Osteocyte (in vitro differentiated cells): ENCODE measurements around the gene PRR12. TPM values are rescaled to one million over a fixed set of nuclear protein-coding genes. Genes with fewer than 3 reads are reported as not detected.

ENCODE experiments used
- DNase-seq: peaks from one replicate; pipeline ENCODE4 v3.0.0; 2021; ENCODE audit warnings: mixed read lengths; ENCODE audit not compliant: unreplicated experiment; ENCODE audit errors: extremely low spot score
- H3K27ac Mint-ChIP-seq: one replicate; pipeline ENCODE4 v1.8.0; 2021; ENCODE audit warnings: mild to moderate bottlenecking, mixed read lengths; ENCODE audit not compliant: unreplicated experiment
- H3K27me3 Mint-ChIP-seq: one replicate; pipeline ENCODE4 v1.8.0; 2021; ENCODE audit warnings: mixed read lengths; ENCODE audit not compliant: unreplicated experiment
- H3K36me3 Mint-ChIP-seq: one replicate; pipeline ENCODE4 v1.8.0; 2021; ENCODE audit warnings: mixed read lengths; ENCODE audit not compliant: unreplicated experiment
- H3K4me1 Mint-ChIP-seq: one replicate; pipeline ENCODE4 v1.8.0; 2021; ENCODE audit warnings: mixed read lengths; ENCODE audit not compliant: unreplicated experiment
- H3K4me3 Mint-ChIP-seq: one replicate; pipeline ENCODE4 v1.8.0; 2021; ENCODE audit warnings: mild to moderate bottlenecking, moderate library complexity, mixed read lengths; ENCODE audit not compliant: unreplicated experiment
- H3K9me3 Mint-ChIP-seq: one replicate; pipeline ENCODE4 v1.8.0; 2021; ENCODE audit warnings: mixed read lengths; ENCODE audit not compliant: unreplicated experiment
- total RNA-seq: library from RNA; stranded (reverse); gene quantifications from 2 replicates; pipeline ENCODE4 v1.2.1, GENCODE V29; 2021
- TF ChIP-seq, protein P1 (sequence below): fragments of 200-600 bp; sonication (generic); IDR thresholded peaks from 2 replicates; pipeline ENCODE4 v1.5.0; 2021; ENCODE audit warnings: antibody characterized with exemption, mild to moderate bottlenecking, moderate library complexity

The PRR12 gene
- total RNA-seq, 1 donor from 2014 or later, result 31.6 TPM

DNA sequence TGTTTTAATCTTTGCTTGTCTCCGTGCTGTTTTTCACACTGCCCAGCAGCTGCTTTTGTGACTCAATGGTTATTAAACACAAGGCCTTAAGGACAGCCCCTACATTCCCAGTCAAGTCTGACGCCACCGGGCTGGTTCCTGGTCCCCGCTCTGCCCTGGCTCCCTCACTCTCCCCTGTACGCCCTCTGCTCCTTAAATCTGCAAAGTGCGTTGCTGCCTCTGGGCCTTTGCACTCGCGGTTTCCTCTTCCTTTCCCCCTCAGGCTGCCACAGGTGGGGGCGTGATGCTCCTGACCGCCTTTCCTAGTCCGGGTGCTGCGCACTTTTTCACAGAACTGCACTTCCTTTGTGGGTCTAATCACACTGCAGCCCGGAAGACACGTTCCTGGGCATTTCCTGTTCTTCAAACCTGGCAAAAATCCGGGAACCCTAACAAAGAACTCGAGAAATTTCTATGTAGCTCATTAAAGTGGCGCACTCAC is 36.2 kb upstream of the PRR12 start:
- Mint-ChIP-seq H3K9me3 (no peaks in the 10 kb centered on the region), H3K36me3 (peaks cover 26% of the 10 kb centered on the region), H3K4me1 (peaks cover 2% of the 10 kb centered on the region), H3K27me3 (no peaks in the 10 kb centered on the region), H3K4me3 (no peak overlapping the region), H3K27ac (no peak overlapping the region)
- no peak for DNase-seq
- TF ChIP-seq, protein P1, sequence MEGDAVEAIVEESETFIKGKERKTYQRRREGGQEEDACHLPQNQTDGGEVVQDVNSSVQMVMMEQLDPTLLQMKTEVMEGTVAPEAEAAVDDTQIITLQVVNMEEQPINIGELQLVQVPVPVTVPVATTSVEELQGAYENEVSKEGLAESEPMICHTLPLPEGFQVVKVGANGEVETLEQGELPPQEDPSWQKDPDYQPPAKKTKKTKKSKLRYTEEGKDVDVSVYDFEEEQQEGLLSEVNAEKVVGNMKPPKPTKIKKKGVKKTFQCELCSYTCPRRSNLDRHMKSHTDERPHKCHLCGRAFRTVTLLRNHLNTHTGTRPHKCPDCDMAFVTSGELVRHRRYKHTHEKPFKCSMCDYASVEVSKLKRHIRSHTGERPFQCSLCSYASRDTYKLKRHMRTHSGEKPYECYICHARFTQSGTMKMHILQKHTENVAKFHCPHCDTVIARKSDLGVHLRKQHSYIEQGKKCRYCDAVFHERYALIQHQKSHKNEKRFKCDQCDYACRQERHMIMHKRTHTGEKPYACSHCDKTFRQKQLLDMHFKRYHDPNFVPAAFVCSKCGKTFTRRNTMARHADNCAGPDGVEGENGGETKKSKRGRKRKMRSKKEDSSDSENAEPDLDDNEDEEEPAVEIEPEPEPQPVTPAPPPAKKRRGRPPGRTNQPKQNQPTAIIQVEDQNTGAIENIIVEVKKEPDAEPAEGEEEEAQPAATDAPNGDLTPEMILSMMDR, result no peak

DNA sequence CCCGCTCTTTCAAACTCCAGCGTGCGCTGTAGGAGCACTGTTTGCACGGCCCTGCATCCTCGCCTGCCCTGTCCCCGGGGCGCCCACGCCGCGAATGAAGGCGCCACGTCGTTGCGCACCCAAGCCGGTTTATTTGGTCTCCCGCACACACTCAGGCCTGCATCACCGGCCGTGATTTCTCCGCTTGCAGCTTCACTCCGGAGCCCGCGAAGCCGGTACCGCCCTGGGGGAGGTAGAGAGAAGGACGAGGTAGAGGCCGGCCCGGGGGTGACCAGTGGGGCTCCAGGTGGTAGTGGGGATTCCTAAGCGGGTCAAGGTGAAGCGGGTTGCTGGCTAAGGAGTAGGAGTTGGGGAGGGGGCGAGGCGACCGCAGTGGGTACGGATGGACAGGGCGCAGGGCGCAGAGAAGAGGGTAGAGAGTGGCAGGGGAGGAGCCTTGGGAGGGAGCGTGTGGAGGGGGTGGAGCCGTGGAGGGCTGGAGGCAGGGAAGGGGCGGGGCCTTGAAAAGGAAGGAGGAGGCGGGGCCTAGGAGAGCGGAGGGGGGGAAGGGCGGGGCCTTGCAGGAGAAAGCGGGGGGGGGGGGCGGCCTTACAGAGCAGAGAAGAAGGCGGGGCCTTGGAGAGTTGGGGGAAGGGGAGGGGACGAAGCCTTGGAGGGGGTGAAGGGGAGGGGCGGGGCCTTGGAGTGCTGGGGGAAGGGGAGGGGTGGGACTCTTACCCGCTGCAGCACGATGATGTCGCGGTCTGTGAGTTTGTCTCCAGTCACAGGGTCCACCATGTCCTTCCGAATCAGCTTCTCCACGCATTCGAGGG is 35.2 kb upstream of the PRR12 start:
- Mint-ChIP-seq H3K4me3 (no peak overlapping the region), H3K9me3 (no peaks in the 10 kb centered on the region), H3K27ac (no peak overlapping the region), H3K27me3 (no peaks in the 10 kb centered on the region), H3K36me3 (peaks cover 27% of the 10 kb centered on the region), H3K4me1 (peaks cover 2% of the 10 kb centered on the region)
- no peak for DNase-seq
- TF ChIP-seq, protein P1, result no peak

DNA sequence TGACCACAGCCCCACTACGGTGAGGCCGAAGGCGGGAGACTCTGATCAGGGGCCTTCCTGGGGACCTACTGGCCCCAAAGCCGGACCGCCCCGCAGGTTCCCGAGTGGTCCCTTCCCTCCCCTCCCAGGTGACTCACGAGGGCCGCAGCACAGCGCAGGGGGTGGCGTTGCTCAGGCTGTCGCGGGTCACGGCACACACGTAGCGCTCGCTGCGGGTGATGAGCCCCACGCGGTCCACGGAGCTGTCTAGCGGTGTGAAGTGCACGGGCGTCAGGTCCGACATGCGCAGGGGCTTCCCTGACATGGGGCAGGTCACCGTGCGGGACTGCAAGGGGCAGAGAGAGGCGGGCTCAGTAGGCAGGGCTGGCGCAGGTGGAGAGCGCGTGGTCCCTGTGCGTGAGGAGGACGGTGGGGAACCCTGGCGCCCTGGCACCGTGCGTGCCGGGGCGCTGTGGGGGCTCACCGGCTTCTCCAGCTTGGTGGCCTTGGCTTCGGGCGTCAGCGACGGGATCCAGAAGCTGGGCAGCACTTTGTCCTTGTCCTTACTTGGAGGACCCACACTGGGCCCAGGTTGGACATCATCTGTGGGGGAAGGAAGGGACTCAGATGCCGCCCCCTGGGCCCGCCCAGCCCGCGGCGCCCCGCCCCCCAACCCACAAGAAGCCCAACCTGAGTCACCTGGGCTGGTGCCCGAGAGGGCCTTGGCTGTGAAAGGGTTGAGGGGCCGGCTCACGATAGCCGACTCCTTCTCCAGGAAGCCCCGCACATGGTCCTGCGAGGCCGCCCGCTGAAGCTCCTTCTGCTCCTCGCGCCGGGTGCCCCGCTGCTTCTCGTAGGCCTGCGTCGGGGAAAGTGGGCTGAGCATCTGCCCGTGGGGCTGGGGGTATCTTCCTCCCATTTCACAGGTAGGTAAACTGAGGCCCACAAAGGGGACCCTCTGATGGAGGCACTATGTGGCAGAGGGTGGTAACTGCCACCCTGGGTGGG is 34.3 kb upstream of the PRR12 start:
- H3K4me3 Mint-ChIP-seq, result no peak overlapping the region
- H3K27me3 Mint-ChIP-seq, result no peaks in the 10 kb centered on the region
- no peaks in the 10 kb centered on the region for H3K9me3 Mint-ChIP-seq
- DNase-seq, result no peak
- no peak overlapping the region for H3K27ac Mint-ChIP-seq
- H3K36me3 Mint-ChIP-seq, result peaks cover 27% of the 10 kb centered on the region
- H3K4me1 Mint-ChIP-seq, result peaks cover 2% of the 10 kb centered on the region
- TF ChIP-seq, protein P1, result no peak

DNA sequence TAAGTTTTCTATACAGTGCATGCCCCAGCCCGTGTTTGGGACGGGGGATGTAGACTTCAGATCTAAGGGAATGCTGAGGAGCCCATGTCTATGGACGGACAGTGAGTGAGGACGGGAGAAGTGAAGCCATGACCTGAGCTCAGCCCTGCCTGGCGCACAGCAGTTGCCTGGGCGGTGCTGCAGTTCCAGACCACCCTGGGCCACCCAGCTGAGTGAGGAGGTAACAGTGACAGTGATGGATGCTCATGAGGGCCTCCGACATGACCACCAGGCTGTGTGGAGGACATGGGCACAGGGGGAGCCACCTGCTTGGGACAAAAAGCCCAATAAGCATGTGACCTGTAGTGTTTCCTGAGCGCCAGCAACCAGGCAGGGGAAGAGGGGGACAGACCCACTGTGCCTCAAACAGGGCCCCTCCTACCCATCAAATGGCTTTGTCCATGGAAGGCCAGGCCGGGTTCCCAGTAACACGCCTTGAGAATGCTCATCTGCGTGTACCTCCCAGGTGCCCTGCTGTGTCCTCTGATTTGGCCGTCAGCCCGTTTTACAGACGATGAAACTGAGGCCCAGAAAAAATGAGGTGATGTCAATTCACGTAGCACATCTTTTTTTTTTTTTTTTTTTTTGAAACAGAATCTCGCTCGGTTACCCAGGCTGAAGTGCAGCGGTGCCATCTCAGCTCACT is 33.2 kb upstream of the PRR12 start:
- Mint-ChIP-seq H3K4me1 (peaks cover 2% of the 10 kb centered on the region), H3K27ac (no peak overlapping the region), H3K4me3 (no peak overlapping the region), H3K27me3 (no peaks in the 10 kb centered on the region), H3K36me3 (peaks cover 25% of the 10 kb centered on the region), H3K9me3 (no peaks in the 10 kb centered on the region)
- DNase-seq, result no peak
- TF ChIP-seq, protein P1, result no peak
